Muscle of leg (tissue), 16 donors: Measurements from ENCODE around the gene BHMT2. TPM values are rescaled to one million over a fixed set of nuclear protein-coding genes. Genes with fewer than 3 reads are reported as not detected.
A peak's percentile ranks its signal among the peaks of the same experiment; 100 is the strongest.

Experiments used
- DNase-seq: peaks from one replicate; pipeline ENCODE4 v3.0.0; 2013
- H3K27ac ChIP-seq: one replicate; pipeline ENCODE4 v1.5.1; 2013; ENCODE audit warnings: mild to moderate bottlenecking, low read length, control low read depth
- H3K27me3 ChIP-seq: one replicate; pipeline ENCODE4 v1.6.1; 2013; ENCODE audit warnings: low read length; ENCODE audit not compliant: control insufficient read depth, insufficient read depth
- H3K36me3 ChIP-seq: one replicate; pipeline ENCODE4 v1.6.1; 2013; ENCODE audit warnings: low read length; ENCODE audit not compliant: control insufficient read depth, insufficient read depth
- H3K4me1 ChIP-seq: one replicate; pipeline ENCODE4 v1.6.1; 2013; ENCODE audit warnings: low read length; ENCODE audit not compliant: control insufficient read depth, insufficient read depth
- H3K4me3 ChIP-seq: one replicate; pipeline ENCODE4 v1.5.1; 2013; ENCODE audit warnings: low read length, control low read depth
- H3K9me3 ChIP-seq: replicated peaks from 2 replicates; pipeline ENCODE4 v1.6.1; 2013; ENCODE audit warnings: low read depth, low read length; ENCODE audit not compliant: control insufficient read depth
- WGBS: methylation state at CpG from one replicate; pipeline ENCODE4 v1.1.5; 2013; ENCODE audit warnings: missing lambda C conversion rate; ENCODE audit not compliant: insufficient coverage; 5-methylcytosine and 5-hydroxymethylcytosine counted together
- long read RNA-seq, 11 donors: transcript quantifications; one replicate each; lab custom pipeline, GENCODE V29; 2026
- polyA plus RNA-seq, 8 donors: library from polyadenylated mRNA; unstranded; fragments of 120-200 nt; gene quantifications; one replicate each; pipeline versions ENCODE4 v1.2.1 to v1.2.3, GENCODE V29; 2013; ENCODE audit warnings: inconsistent platforms in 1 of 8, low replicate concordance in 1 of 8; ENCODE audit not compliant: insufficient read length in 8 of 8, insufficient read depth in 1 of 8
- total RNA-seq: library from RNA; stranded (reverse); fragments of 120-200 nt; gene quantifications from one replicate; pipeline ENCODE4 v1.2.4, GENCODE V29; 2013

BHMT2 gene, protein sequence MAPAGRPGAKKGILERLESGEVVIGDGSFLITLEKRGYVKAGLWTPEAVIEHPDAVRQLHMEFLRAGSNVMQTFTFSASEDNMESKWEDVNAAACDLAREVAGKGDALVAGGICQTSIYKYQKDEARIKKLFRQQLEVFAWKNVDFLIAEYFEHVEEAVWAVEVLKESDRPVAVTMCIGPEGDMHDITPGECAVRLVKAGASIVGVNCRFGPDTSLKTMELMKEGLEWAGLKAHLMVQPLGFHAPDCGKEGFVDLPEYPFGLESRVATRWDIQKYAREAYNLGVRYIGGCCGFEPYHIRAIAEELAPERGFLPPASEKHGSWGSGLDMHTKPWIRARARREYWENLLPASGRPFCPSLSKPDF
- total RNA-seq, result 2.7 TPM
- polyA plus RNA-seq, result 1 to 10 TPM; 2.0 to 5.8 (median 2.6) TPM
- long read RNA-seq, donor 1, result 0 reads
- long read RNA-seq, donor 2, result 0 reads
- long read RNA-seq, donor 3, partial matches to known transcripts, result 0 of 3 reads
- long read RNA-seq, donor 3, other reads (novel, unspliced or antisense), result 0 of 3 reads
- long read RNA-seq, donor 4, result 0 reads
- long read RNA-seq, donor 5, partial matches to known transcripts, result 0 of 2 reads
- long read RNA-seq, donor 5, other reads (novel, unspliced or antisense), result 0 of 2 reads
- long read RNA-seq, donor 6, partial matches to known transcripts, result 0 of 2 reads
- long read RNA-seq, donor 6, other reads (novel, unspliced or antisense), result 0 of 2 reads
- long read RNA-seq, donor 7, partial matches to known transcripts, result 0 of 1 reads
- long read RNA-seq, donor 7, other reads (novel, unspliced or antisense), result 0 of 1 reads
- long read RNA-seq, donor 8, result 0 reads
- long read RNA-seq, donor 9, result 0 reads
- long read RNA-seq, donor 10, partial matches to known transcripts, result 0 of 1 reads
- long read RNA-seq, donor 10, other reads (novel, unspliced or antisense), result 0 of 1 reads
- long read RNA-seq, donor 11, result 0 reads

DNA sequence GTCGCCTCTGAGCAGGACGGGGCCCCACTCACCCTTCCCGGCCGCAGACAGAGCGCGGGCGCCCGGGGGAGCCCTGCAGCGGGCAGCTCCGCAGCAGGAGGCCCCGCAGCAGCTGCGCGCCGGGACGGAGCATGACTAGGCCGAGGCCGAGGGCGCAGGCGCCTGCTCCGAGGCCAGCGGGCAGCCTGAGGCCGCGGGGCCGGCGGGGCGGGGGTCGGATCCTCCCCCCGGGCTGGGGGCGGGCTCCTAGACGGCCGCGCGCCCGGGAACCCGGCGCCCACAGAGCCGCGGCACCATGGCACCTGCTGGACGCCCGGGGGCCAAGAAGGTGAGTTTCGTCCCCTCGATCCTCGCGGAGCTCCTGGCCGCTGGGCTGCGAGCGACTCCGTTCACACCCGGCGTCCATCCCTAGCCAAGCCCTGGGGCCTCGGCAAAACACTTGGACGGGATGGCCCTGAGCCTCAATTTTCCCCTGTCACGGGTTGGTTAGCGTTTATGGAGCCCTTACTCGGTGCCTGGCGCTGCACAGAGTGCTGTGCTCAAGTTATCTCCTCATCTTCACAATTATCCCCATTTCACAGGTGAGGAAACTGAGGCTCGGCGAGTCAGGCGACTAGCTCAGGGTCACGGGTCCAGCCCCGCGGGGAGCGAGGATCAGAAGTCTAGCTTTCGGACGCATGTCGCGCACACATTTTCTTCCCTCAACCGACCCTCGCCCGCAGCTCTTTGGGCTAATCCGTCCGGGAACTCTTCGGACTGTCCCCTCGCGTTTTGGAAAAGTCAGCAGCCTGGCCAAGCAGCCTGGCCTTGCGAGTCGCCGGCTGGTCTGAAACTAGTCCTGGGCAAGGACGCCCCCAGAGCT is at the start of gene BHMT2, which contains the start of gene DMGDH:
Gene BHMT2 (plus strand): TSS at position 280 of the 862 bp plus-strand sequence. CDS start 16 bp downstream, at position 296.
Gene DMGDH (minus strand): TSS at position 187 of the 862 bp plus-strand sequence. CDS start 54 bp downstream, at position 133.
- H3K4me3 ChIP-seq, result peak within 1 kb of the TSS; percentile 35
- peaks cover 6% of the 10 kb centered on the region for H3K9me3 ChIP-seq
- H3K27ac ChIP-seq, result no peak within 1 kb of the TSS
- H3K27me3 ChIP-seq, result peaks cover 7% of the 10 kb centered on the region
- H3K36me3 ChIP-seq, result no peaks in the 10 kb centered on the region
- DNase-seq, result peak; percentile 71
- H3K4me1 ChIP-seq, result peaks cover 2% of the 10 kb centered on the region
- WGBS, result 6% methylated on average over 70 of the region's 79 CpGs

DNA sequence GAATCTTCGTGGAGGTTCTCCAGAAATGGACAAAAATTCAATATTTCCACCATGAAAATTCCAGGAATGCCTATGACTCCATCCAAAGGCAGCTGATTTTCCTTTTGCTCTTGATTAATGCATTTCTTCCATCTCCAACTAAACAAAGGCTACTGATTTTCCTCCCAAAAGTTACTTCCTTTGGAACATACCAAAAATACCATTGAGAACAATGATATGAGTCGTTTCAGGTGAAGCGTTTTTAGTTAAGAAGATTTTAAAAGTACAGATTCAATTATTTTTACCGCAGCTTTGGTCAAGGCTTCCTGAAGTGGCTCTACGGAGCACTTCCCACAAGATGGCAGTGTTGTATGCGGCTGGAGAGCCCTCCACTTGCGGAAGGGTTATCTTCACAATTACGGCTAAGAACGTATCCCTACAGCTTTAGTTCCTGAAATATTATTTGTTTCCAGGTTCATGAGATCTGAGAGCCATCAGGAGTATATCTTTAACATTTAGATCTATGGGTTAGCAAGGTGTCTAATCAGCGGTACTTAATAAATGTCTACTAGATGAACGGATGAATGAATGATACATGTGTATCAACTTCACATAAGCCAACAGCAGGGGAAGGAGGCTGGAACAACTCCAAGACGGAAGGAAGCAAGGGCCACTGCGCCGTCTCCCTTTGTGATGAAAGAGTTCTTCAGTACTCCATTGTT is 48.6 kb upstream of the BHMT2 start:
- peak; percentile 81 for DNase-seq
- no peaks in the 10 kb centered on the region for H3K27me3 ChIP-seq
- H3K9me3 ChIP-seq, result no peaks in the 10 kb centered on the region
- no peak overlapping the region for H3K27ac ChIP-seq
- H3K4me1 ChIP-seq, result no peaks in the 10 kb centered on the region
- no peaks in the 10 kb centered on the region for H3K36me3 ChIP-seq
- no CpG with 5 or more reads among the region's 14 CpGs for WGBS
- no peak overlapping the region for H3K4me3 ChIP-seq

DNA sequence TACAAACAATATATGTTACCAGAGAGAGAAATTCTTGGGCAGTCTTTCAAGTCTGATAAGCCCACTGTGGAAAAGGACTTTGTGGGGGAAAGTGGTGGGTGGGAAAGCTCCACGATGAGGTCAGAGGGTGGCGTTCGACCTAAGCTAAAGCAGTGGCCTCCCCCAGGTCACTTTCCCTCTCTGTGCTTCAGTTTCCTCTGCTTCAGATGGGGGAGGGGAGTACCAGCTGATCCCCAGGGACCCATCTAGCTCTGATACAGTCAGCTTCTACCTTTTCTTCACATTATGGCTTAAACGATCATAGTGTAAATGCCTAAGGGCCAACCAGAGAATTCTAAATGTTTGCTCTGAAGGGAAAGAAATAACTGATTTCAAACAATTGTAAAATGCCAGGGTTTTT is 47.8 kb upstream of the BHMT2 start:
- Histone ChIP-seq H3K27me3 (no peaks in the 10 kb centered on the region), H3K27ac (no peak overlapping the region), H3K4me1 (no peaks in the 10 kb centered on the region), H3K36me3 (no peaks in the 10 kb centered on the region), H3K9me3 (no peaks in the 10 kb centered on the region), H3K4me3 (no peak overlapping the region)
- no peak for DNase-seq
- no CpG with 5 or more reads among the region's 4 CpGs for WGBS

DNA sequence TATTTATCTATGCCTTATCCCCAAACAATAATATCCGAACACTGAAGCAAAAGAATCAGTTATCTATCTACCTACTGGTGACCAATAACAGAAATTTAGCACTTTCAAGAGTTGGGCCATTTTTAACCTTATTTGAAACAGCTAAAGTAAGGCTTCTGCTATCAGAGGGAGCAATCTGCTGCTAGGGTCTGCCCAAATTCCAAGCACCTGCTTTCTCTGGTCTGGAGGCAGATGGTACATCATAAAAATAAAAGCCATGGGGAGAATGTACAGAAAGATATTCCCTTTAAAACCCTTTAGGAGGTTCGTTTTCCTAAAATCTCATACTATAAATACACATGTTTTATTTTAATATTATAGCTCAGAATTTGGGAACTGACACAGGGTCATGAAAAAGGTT is 46.8 kb upstream of the BHMT2 start:
- 83% methylated on average over 1 of the region's 2 CpGs for WGBS
- no peaks in the 10 kb centered on the region for H3K9me3 ChIP-seq

DNA sequence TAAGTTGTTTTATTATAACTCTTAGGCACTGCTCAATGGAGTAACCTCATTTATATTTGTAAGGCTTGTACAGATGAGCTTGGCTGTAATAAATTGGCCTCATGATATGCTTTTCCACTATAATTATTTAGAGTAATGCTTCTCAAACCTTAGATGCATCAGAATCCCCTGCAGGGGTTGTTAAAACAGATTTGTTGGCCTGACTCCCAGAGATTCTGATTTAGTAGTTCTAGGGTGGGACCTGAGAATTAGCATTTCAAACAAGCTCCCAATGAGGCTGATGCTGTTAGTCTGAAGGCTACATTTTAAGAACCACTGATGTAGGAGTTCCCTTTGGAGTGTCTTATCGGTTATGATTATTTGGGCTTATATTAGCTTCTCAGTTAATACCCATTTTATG is 46.2 kb upstream of the BHMT2 start:
- no peak overlapping the region for H3K27ac ChIP-seq
- H3K4me3 ChIP-seq, result no peak overlapping the region
- no peak for DNase-seq
- H3K4me1 ChIP-seq, result no peaks in the 10 kb centered on the region
- H3K36me3 ChIP-seq, result no peaks in the 10 kb centered on the region
- WGBS, result no CpG with 5 or more reads among the region's 1 CpG
- no peaks in the 10 kb centered on the region for H3K9me3 ChIP-seq
- H3K27me3 ChIP-seq, result no peaks in the 10 kb centered on the region

More for the DNA sequence above, 46.8 kb upstream of the BHMT2 start:
- Histone ChIP-seq H3K36me3 (no peaks in the 10 kb centered on the region), H3K4me3 (no peak overlapping the region), H3K27ac (no peak overlapping the region), H3K4me1 (no peaks in the 10 kb centered on the region), H3K27me3 (no peaks in the 10 kb centered on the region)
- no peak for DNase-seq

DNA sequence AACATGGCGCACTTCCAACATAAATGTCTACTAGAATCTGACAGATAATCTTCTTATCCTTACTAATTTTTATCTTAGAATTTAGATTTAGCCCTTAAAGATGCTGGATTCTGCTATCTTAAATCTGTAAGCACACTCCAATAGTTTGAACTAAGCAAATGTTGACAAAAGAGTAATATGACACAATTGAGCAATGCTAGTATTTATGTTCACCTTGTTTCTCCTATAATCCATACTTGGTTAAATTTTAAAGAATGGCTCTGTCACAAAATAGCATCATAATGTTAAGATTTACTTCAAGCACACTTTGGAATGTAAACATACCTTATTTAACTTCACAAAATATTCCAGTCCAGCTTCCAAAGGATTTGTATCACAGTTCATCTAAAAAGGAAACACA is 45.6 kb upstream of the BHMT2 start:
- WGBS, result no CpG with 5 or more reads among the region's 1 CpG
- no peak overlapping the region for H3K4me3 ChIP-seq
- H3K4me1 ChIP-seq, result no peaks in the 10 kb centered on the region
- no peaks in the 10 kb centered on the region for H3K36me3 ChIP-seq
- H3K27ac ChIP-seq, result no peak overlapping the region
- no peak for DNase-seq
- H3K27me3 ChIP-seq, result no peaks in the 10 kb centered on the region
- H3K9me3 ChIP-seq, result no peaks in the 10 kb centered on the region

DNA sequence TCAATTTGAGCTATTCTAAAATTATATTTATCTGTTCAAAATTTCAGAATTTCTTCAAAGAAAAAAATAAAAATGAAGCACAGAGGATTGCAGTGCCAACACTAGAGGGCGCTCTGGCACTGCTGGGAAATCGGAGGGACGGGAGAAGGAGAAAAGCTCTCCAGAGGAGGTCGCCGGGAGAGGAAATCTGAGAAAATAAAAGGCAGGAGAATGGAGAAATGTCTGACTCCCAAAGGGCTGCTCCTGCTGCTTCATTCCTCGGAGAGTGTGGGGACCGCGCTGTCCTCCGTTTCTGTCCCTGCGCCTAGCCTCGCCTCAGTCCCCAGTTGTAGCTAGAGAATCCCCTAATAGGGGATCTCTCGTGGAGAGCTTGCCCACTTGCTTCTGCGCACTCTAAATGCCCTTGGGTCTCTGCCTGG is 44.5 kb upstream of the BHMT2 start:
- DNase-seq, result peak; percentile 84
- Histone ChIP-seq H3K9me3 (no peaks in the 10 kb centered on the region), H3K27ac (no peak overlapping the region), H3K4me1 (no peaks in the 10 kb centered on the region), H3K27me3 (no peaks in the 10 kb centered on the region), H3K4me3 (peak overlapping the region; percentile 5), H3K36me3 (no peaks in the 10 kb centered on the region)
- WGBS, result 0% methylated on average over 11 of the region's 13 CpGs

DNA sequence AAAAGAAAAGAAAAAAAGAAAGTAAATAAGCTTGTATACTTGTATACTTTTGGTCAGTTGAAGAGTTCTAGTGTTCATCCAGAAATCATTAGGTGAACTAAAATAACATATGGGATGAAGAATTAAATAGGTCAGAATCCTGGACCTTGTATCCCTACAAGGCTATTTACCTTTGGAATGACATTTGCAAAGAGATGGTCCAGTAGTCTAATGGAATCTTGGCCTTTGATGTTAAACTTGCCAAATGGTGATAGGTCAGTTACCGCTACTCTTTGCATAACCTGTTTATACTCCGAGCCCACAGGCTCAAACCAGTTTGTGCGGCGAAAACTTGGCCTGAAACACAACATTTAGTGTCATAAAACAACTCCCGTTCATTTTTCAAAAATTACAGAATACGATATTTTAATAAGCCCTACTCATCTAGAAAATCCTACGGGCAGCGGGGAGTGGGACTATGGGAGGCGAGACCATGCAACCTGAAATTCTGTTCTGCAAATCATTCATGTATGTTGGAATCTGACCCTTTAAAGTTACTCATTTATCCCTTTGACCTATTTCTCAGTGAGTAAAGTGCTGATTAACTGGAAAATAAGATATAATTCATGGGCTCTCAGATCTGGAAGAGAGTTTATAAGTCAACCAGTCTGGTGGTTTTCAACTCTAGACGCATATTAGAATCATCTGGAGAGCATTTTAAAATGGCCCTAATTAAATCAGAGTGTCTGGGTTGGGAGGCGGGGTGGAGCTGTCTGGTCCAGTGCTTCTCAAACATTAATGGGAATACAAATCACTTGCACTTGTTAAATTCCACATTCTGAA is 38.7 kb upstream of the BHMT2 start:
- Histone ChIP-seq H3K27me3 (no peaks in the 10 kb centered on the region), H3K27ac (no peak overlapping the region), H3K36me3 (no peaks in the 10 kb centered on the region), H3K9me3 (no peaks in the 10 kb centered on the region), H3K4me1 (no peaks in the 10 kb centered on the region), H3K4me3 (no peak overlapping the region)
- DNase-seq, result no peak
- 92% methylated on average over 4 of the region's 11 CpGs for WGBS
